NCI-H2171 (cell line): ENCODE data around the gene MACF1.
"Not testable (repeated sequence)": the region's sequence is repeated elsewhere in the genome, so short reads cannot be mapped to it uniquely, and the experiment has no call there.

ENCODE experiments used
- DNase-seq: peaks from one replicate; lab custom pipeline; 2025; lab: John Stamatoyannopoulos, UW

The MACF1 gene

GRCh38 chr1:39515131-39516086 lies 310.9 kb downstream of the MACF1 start:
- not testable (repeated sequence) for DNase-seq

DNA sequence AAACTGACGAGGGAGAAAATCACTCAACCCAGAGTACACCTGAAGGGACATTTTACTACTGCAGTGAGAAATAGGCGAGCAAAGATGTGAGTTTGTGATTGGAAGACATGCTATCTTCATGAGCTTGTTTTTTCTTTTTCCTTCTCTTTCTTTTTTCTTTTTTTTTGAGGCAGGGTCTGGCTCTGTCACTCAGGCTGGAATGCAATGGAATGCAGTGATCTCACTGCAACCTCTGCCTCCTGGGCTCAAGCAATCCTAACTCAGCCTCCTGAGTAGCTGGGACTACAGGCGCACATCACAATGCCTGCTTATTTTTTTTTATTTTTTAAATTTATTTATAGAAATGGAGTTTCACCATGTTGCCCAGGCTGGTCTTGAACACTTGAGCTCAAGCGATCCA lies 312.3 kb downstream of the MACF1 start:
- not testable (repeated sequence) for DNase-seq

DNA sequence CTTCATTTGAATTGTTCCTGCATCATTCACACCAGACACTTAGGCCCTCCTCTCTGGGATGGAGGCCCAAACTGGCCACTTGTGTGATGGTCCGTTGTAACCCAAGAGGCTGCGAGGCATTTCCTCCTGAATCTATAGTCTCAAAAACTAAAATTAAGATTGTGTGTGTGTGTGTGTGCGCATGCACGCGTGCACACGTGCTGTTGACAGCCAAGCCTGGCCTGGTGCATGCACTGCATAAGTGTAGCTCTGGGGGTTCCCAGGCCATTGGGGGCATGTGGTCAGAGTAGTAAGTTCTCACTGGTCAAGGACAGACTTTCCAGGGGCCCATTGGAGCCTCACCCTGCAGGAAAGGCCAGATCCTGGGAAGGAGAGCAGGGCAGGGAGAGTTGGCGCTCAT lies 313.4 kb downstream of the MACF1 start:
- DNase-seq, result not testable (repeated sequence)

GRCh38 chr1:39519376-39519775 lies 314.9 kb downstream of the MACF1 start:
- not testable (repeated sequence) for DNase-seq

GRCh38 chr1:39522221-39522620 lies 317.7 kb downstream of the MACF1 start:
- DNase-seq, result not testable (repeated sequence)

GRCh38 chr1:39522661-39523567 lies 318.4 kb downstream of the MACF1 start:
- DNase-seq, result no peak

- DNase-seq, result no peak
These were observed 319.7 kb downstream of the MACF1 start for GRCh38 chr1:39524171-39524570.

GRCh38 chr1:39524591-39525365 lies 320.3 kb downstream of the MACF1 start:
- no peak for DNase-seq

GRCh38 chr1:39525366-39526165 lies 321.1 kb downstream of the MACF1 start:
- DNase-seq, result no peak

DNA sequence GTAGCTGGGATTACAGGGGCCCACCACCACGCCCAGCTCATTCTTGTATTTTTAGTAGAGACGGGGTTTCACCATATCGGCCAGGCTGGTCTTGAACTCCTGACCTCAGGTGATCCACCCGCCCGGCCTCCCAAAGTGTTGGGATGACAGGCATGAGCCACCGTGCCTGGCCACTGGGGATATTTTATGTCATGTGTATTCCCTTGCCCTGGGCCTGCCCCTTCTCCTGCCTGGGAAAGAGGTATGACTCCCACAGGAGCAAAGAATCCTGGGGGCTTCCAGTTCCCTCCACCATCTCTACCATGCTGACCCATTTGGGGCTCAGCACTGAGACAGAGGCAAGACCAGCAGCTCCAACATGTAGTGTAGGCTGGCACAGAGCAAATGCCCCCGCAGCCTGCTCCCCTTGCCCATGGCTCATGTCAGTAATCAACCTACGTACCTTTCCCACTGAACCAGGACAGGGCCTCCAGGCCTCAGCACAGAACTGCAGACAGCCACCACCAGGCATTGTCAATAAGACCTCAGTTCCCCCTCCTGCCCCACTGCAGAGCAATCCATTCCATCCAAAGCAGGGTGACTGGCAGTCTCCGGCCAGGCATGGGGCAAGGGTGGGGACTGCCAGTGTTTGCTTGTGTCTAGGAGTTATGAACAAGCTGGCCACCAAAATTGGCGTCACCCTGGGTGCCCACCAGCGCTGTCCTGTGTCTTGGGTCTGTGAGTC lies 322.1 kb downstream of the MACF1 start:
- no peak for DNase-seq

DNA sequence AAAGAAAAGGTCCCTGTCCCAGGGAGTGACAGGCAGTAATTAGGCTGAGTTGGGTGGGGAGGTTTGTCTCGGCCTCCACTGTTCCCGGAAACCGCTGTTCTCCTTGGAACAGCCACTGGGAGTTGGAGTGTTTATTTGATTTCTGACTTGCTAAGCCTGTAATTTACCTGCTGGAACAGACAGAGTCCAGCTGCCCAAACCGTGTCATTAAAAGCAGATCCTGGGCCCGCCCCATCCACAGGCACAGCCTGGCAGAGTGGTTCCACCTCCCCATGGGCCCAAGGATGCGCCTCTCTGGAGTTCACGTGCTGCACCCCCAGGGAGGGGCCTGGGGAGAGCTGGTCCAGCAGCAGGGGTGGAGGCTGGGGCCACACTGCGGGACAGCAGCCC lies 322.7 kb downstream of the MACF1 start:
- DNase-seq, result not testable (repeated sequence)

GRCh38 chr1:39528082-39528481 lies 323.6 kb downstream of the MACF1 start:
- no peak for DNase-seq

GRCh38 chr1:39529901-39530535 lies 325.5 kb downstream of the MACF1 start:
- DNase-seq, result no peak

DNA sequence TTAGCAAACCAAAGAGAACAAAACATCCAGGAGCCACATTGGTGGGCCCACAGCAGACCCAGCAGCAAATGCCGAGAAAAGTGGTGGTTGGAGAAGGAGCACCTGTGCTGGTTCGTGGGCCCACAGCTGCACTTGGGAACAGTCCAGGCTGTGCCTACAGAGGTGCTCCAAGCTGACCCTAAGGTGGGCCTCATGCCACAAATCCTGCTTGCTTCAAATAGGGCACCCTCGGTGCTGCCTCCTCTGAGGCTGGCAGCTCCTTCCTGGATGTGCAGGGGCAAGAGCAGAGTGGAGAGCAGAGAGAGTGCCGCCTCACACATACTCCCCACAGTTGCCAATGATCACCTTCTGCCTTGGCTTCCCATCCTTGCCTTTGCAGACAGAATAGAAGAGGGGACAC lies 327.0 kb downstream of the MACF1 start:
- no peak for DNase-seq

- no peak for DNase-seq
These were observed 328.9 kb downstream of the MACF1 start for GRCh38 chr1:39533442-39533841.
